PC-3 (cell line): Measurements from ENCODE around the gene RRAGD.

Experiments
- CTCF ChIP-seq: fragments of 300-600 bp; sonication (generic); conservative IDR thresholded peaks from 2 replicates; pipeline ENCODE4 v1.5.1; 2017; ENCODE audit warnings: antibody characterized with exemption, low read depth, mild to moderate bottlenecking, low read length
- EZH2 ChIP-seq: fragments of 300-600 bp; sonication (generic); IDR thresholded peaks from one replicate; pipeline ENCODE4 v1.6.1; 2017; ENCODE audit warnings: antibody characterized with exemption, mild to moderate bottlenecking, low read length; ENCODE audit not compliant: unreplicated experiment
- EZH2phosphoT487 ChIP-seq: fragments of 300-600 bp; sonication (generic); IDR thresholded peaks from 2 replicates; pipeline ENCODE4 v1.6.1; 2018; ENCODE audit warnings: mild to moderate bottlenecking, antibody characterized with exemption, low read length, borderline replicate concordance

- TF ChIP-seq EZH2phosphoT487, result no peak
- TF ChIP-seq CTCF, result no peak
- no peak for TF ChIP-seq EZH2
Observed at GRCh38 chr6:89404512-89404911, 7.6 kb downstream of the RRAGD start.
